ENCODE data around the gene CETN1. TPM values are rescaled to one million over a fixed set of nuclear protein-coding genes. Genes with fewer than 3 reads are reported as not detected.

The CETN1 gene
- total RNA-seq, 1 donor from 2014 or later: not detected

Other genes with a start within 250 kb of the CETN1 start
- 0.05 TPM in 1 of 2 replicates, not detected in the other for gene COLEC12, start 79.7 kb upstream of the CETN1 start, total RNA-seq
- not detected in 2 replicates for gene CLUL1, start 16.6 kb downstream of the CETN1 start, total RNA-seq
- gene TYMS, start 77.3 kb downstream of the CETN1 start, total RNA-seq: 4.0 and 5.1 TPM in 2 replicates
- 21.3 and 23.8 TPM in 2 replicates for gene ENOSF1, start 132.2 kb downstream of the CETN1 start, total RNA-seq
- gene YES1, start 231.9 kb downstream of the CETN1 start, total RNA-seq: 0.24 and 0.35 TPM in 2 replicates

Measured in activated B cell treated with CpG ODN at 0.5 μM for 24 hours (primary cell).